H1 (cell line): ENCODE measurements around the gene KAT5.

Source experiments
- E2F6 ChIP-seq: IDR thresholded peaks from 2 replicates; pipeline ENCODE4 v1.6.1; 2012; ENCODE audit warnings: inconsistent platforms
- EZH2 ChIP-seq: fragments of 200-600 bp; sonication (generic); IDR thresholded peaks from 2 replicates; pipeline ENCODE4 v1.7.1; 2012; ENCODE audit warnings: low read depth, mild to moderate bottlenecking, moderate library complexity, low read length, inconsistent platforms; ENCODE audit not compliant: severe bottlenecking
- GABPA ChIP-seq: IDR thresholded peaks from 2 replicates; pipeline ENCODE4 v1.6.1; 2011; ENCODE audit warnings: mild to moderate bottlenecking, low read length, moderate library complexity, borderline replicate concordance; ENCODE audit not compliant: insufficient read depth
- KDM1A ChIP-seq: fragments of 200-600, 300-600 bp; sonication (generic); IDR thresholded peaks from 2 replicates; pipeline ENCODE4 v1.7.1; 2016; ENCODE audit warnings: mild to moderate bottlenecking, low read length, borderline replicate concordance
- MAFK ChIP-seq: IDR thresholded peaks from 2 replicates; pipeline ENCODE4 v1.6.1; 2012; ENCODE audit warnings: low read depth, mild to moderate bottlenecking, improper control_type of control experiment, low read length
- MAX ChIP-seq: IDR thresholded peaks from 2 replicates; pipeline ENCODE4 v1.6.1; 2012; ENCODE audit warnings: inconsistent platforms
- SIN3A ChIP-seq, 2 experiments: IDR thresholded peaks in 1 of 2; conservative IDR thresholded peaks in 1 of 2; 2 replicates each; pipeline ENCODE4 v1.6.1; 2011 to 2012; ENCODE audit warnings: low read length in 2 of 2, improper control_type of control experiment in 1 of 2, low read depth in 1 of 2, mild to moderate bottlenecking in 1 of 2
- TEAD4 ChIP-seq: IDR thresholded peaks from 2 replicates; pipeline ENCODE4 v1.6.1; 2012; ENCODE audit warnings: low read depth, low read length, inconsistent platforms, mixed read lengths
- TF ChIP-seq, protein P1 (sequence below), 3 experiments: IDR thresholded peaks; 1 replicate in 2 of 3; 2 replicates in 1 of 3; pipeline versions ENCODE4 v1.5.1 to v1.6.1; 2011; ENCODE audit warnings: low read length in 3 of 3, mild to moderate bottlenecking in 3 of 3, inconsistent platforms in 2 of 3, low read depth in 1 of 3, moderate library complexity in 1 of 3; ENCODE audit not compliant: insufficient read depth in 1 of 3; ENCODE audit errors: control extremely low read depth in 1 of 3

GRCh38 chr11:65726660-65727059, 14.6 kb downstream of the KAT5 start:
- TF ChIP-seq, protein P1, sequence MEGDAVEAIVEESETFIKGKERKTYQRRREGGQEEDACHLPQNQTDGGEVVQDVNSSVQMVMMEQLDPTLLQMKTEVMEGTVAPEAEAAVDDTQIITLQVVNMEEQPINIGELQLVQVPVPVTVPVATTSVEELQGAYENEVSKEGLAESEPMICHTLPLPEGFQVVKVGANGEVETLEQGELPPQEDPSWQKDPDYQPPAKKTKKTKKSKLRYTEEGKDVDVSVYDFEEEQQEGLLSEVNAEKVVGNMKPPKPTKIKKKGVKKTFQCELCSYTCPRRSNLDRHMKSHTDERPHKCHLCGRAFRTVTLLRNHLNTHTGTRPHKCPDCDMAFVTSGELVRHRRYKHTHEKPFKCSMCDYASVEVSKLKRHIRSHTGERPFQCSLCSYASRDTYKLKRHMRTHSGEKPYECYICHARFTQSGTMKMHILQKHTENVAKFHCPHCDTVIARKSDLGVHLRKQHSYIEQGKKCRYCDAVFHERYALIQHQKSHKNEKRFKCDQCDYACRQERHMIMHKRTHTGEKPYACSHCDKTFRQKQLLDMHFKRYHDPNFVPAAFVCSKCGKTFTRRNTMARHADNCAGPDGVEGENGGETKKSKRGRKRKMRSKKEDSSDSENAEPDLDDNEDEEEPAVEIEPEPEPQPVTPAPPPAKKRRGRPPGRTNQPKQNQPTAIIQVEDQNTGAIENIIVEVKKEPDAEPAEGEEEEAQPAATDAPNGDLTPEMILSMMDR (IDR thresholded peaks at IDR 0.05; ENCODE audit: control extremely low read depth in 1 of 3, insufficient read depth in 1 of 3, low read depth in 1 of 3, low read length in 3 of 3), result peak in 2 of 3 experiments; percentile 13 to 51; a peak in 2 of 4 replicates
- TF ChIP-seq MAFK (no peak), SIN3A (conservative IDR thresholded peaks at IDR 0.05 in 1 of 2, IDR thresholded peaks at IDR 0.05 in 1 of 2; ENCODE audit: low read depth in 1 of 2, low read length in 2 of 2) (no peak), MAX (no peak), KDM1A (no peak), EZH2 (no peak), TEAD4 (no peak), GABPA (no peak), E2F6 (no peak)
